Colon (tissue), 2 donors: ENCODE results near the gene RUFY1.
"Not testable (repeated sequence)": the region's sequence is repeated elsewhere in the genome, so short reads cannot be mapped to it uniquely, and the experiment has no call there.

Experiments used
- FAIRE-seq: peaks from 2 replicates; lab custom pipeline; 2012; peaks lifted over from hg19 to GRCh38; lab: Jason Lieb, UNC
- donor health status: control.
- donor health status: control.

The RUFY1 gene

DNA sequence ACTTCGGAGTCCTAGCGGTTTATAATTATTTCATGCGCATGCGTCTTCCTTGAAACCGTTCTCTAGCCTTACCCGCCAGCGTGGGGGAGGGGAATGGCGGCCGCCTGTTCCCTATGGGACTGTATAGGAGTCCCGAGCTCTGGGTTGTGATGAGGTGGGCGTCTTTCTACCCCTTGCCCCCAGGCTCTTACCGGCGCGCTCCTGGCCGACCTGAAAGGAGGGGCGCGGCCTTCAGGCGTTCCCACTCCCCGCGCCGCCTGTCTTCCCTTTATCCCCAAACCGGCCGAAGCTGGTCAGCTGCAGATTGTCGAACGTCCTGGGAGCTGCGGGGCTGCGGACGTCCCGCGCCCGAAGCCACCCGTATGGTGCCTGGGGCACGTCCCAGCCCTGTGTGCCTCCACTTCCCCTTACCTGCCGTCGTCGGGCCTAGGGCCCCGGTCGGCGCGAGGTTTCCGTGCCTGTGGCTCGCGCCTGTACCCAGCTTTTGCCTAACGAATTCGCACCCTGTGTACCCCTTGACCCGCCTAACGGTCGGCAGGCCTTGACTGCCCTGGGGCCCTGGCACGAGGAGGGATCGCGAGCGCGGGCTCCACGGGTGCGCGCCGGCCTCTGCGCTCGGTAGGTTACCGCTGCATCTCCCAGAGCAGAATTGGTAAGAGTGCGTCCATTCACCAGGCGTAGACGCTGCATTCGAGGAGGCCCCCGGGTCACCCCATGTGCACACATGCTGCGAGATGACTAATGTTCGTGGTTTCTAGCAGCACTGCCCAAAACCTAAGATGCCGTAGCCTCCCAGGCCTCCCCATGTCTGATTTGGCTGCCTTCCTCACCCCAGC is 73.8 kb downstream of the RUFY1 start:
- FAIRE-seq: no peak

DNA sequence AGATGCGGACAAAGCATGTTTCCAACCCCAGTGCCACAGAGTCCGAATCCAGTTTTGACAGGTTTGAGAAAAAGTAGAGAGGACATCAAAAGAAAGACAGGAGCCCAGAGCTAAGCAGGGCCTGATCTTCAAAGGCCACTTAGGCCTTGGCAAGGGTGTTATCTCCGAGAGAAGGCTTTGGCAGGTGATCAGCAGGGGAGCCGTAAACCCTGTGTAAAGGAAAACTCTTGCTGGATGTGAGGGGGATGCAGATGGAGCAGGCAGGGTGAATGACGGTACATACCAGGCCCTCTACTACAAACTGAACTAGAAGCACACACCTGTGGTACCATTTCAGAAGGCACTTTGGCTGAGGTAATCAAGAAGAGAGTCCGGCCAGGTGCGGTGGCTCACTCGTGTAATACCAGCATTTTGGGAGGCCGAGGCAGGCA is 74.5 kb downstream of the RUFY1 start:
- no peak for FAIRE-seq

- not testable (repeated sequence) for FAIRE-seq
Observed at GRCh38 chr5:179633501-179634369, 83.4 kb downstream of the RUFY1 start.

DNA sequence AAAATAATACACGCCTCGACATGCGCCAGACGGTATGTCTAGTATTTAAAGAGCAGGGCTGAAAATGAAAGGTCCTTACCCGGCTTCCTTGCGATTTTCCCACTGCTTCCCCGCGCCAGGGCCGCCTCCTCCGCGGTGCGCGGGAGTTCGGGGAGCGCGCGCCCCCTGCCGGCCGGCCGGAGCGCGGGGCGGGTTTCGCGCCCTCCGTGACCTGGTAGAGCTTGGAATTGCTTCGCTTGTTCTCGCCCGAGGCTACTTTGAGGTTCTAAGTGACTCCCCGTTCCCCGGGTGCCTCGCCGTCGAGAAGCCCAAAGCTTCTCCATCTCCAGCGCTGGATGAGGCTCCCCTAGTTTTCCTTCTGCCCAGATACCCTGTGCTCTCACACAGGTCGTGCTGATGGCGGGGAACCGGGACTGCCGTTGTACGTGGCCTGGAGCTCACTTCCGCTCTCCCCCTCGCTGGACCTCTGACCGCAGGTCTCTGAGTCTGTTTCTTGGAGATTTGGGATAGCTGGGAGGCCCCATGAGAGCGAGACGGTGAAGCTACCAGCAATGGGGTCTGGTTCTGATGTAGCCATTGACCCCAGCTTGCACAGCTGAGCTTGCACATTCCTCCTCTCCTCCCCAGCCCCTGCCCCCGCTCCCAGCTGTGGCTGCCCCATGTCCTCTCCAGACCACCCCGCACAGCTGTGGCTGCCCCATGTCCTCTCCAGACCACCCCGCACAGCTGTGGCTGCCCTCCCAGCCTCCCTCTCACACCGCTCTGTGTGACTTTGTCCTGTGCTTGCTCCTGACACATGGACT is 84.2 kb downstream of the RUFY1 start:
- FAIRE-seq: not testable (repeated sequence)

- FAIRE-seq: not testable (repeated sequence)
Observed at GRCh38 chr5:179639296-179639695, 88.9 kb downstream of the RUFY1 start.

DNA sequence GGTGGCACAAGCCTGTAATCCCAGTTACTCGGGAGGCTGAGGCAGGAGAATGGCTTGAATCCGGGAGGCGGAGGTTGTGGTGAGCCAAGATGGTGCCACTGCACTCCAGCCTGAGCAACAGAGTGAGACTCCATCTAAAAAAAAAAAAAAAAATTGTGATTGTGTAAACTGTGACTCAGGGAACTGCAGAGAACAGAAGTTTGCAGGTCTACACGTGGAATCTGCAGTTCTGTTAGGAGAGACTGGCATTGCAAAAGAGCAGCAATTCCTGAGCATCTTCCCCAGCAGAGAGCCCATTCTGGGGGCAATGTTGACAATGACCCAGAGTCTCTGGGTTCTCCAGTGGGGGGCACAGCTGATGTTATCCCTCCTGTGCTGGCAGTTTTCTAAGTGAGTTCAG is 91.4 kb downstream of the RUFY1 start:
- FAIRE-seq: not testable (repeated sequence)

- not testable (repeated sequence) for FAIRE-seq
Observed at GRCh38 chr5:179642626-179643025, 92.3 kb downstream of the RUFY1 start.

DNA sequence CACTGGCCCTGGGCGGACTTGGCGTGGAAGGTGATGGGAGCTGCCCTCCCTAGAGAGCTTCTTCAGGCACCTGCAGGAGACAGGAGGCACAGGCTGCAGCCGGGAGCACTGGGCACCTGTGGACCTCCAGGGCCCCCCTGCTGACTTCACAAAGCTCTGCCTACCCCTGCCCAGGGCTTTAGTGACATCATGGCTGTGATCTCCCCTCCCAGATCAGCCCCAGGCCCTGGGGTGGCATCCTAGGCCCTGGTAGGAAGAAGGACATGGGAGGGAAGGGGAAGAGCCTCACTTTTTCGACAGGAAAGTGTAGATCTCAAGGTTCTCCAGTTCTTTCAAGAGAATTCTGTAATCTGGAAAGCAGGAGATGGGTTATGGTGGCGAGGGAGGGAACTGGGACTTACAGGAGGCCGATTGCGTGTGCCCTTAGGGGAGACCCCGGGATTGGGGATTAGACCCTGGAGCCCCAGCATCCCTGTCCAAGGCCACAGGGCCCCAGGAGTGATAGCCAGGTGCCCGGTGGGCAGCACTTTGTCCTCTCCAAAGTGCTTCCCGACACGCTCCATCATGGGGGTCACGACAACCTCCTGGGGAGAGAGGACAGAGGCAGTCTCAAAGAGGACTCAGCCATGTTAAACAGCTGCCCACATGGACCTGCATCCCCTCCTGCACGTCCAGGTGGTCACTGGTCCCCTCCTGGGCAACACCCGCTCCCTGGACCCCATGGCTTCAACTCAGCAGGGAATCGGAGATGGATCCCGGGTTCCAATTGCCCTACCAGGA is 93.0 kb downstream of the RUFY1 start:
- FAIRE-seq: not testable (repeated sequence)

DNA sequence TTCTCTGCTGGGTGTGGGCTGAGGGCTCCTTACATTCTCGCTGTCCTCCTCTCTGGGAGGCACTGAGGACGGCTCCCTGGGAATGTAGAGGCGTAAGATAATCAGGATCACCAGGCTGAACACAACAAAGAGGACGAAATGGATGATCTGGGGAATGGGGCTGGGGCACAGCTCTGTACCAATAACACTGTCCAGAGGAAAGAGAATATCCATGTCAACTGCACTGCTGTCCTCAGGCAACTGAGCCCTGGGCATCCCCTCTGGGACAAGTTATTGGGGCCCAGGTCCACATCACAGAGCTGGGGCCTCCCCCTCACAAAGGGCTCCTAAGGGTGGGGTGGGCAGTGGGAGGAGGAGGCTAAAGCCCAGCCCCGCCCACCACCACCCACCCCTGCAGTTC is 94.4 kb downstream of the RUFY1 start:
- FAIRE-seq: not testable (repeated sequence)

- no peak for FAIRE-seq
Observed at GRCh38 chr5:179648410-179648809, 98.1 kb downstream of the RUFY1 start.

DNA sequence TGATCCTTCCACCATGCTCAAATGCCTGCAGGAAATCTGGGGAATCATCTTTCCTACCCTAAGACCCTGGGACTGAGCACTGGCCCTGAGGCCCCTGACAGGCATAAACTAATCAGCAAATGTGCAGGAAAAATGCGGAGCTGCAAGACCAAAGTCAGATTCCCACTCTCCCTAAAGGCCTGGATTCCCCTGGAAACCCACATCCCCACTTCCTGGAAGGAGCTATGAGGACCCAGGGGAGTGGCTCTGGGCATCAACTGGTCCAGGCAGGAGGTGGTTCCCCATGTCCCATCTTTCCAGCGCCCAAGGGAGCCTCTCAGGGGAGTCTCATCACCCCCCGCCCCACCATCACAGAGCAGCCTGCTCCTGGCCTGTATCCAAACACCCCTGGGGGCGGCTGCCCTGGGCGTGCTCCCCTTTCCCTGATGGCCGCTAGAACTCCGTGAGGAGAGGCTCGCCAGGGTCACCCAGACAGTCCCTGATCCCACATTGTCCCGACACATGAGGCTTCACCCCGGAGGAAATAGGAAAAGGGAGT is 98.9 kb downstream of the RUFY1 start:
- not testable (repeated sequence) for FAIRE-seq

GRCh38 chr5:179650245-179650644 is 99.9 kb downstream of the RUFY1 start:
- not testable (repeated sequence) for FAIRE-seq

- not testable (repeated sequence) for FAIRE-seq
Observed at GRCh38 chr5:179653135-179653534, 102.8 kb downstream of the RUFY1 start.

GRCh38 chr5:179657302-179658178 is 107.2 kb downstream of the RUFY1 start:
- FAIRE-seq: not testable (repeated sequence)

GRCh38 chr5:179658179-179658856 is 108.0 kb downstream of the RUFY1 start:
- FAIRE-seq: not testable (repeated sequence)
